NCI-H2029 (cell line): ENCODE measurements around the gene CMBL.

Experiments
- DNase-seq: peaks from one replicate; lab custom pipeline; 2025; lab: John Stamatoyannopoulos, UW

Gene CMBL

GRCh38 chr5:10310066-10310779 is 2.5 kb upstream of the CMBL start:
- no peak for DNase-seq

- DNase-seq, result no peak
Measured at GRCh38 chr5:10308844-10309243, 1.1 kb upstream of the CMBL start.

- no peak for DNase-seq
Measured at GRCh38 chr5:10306806-10307205, 896 bp downstream of the CMBL start.

GRCh38 chr5:10306114-10306513 is 1.6 kb downstream of the CMBL start:
- DNase-seq, result no peak

GRCh38 chr5:10304932-10305331 is 2.8 kb downstream of the CMBL start:
- DNase-seq, result no peak

- DNase-seq, result no peak
Measured at GRCh38 chr5:10303699-10304170, 4.0 kb downstream of the CMBL start.

GRCh38 chr5:10303201-10303600 is 4.5 kb downstream of the CMBL start:
- no peak for DNase-seq

GRCh38 chr5:10301842-10302610 is 5.7 kb downstream of the CMBL start:
- DNase-seq, result peak; percentile 89

GRCh38 chr5:10301266-10301665 is 6.4 kb downstream of the CMBL start:
- peak; percentile 58 for DNase-seq

- DNase-seq, result no peak
Measured at GRCh38 chr5:10300246-10300645, 7.5 kb downstream of the CMBL start.

GRCh38 chr5:10297646-10298204 is 10.0 kb downstream of the CMBL start:
- no peak for DNase-seq

- no peak for DNase-seq
Measured at GRCh38 chr5:10295619-10296326, 11.9 kb downstream of the CMBL start.

- DNase-seq, result no peak
Measured at GRCh38 chr5:10293907-10294662, 13.6 kb downstream of the CMBL start.

GRCh38 chr5:10291692-10292339 is 15.9 kb downstream of the CMBL start:
- no peak for DNase-seq

GRCh38 chr5:10290438-10290837 is 17.3 kb downstream of the CMBL start:
- no peak for DNase-seq

- peak; percentile 50 for DNase-seq
Measured at GRCh38 chr5:10289991-10290390, 17.7 kb downstream of the CMBL start.

GRCh38 chr5:10289353-10289752 is 18.3 kb downstream of the CMBL start:
- peak; percentile 80 for DNase-seq

- peak; percentile 96 for DNase-seq
Measured at GRCh38 chr5:10288592-10289219, 19.0 kb downstream of the CMBL start.

GRCh38 chr5:10286862-10287227 is 20.9 kb downstream of the CMBL start:
- DNase-seq, result no peak

- no peak for DNase-seq
Measured at GRCh38 chr5:10286162-10286861, 21.4 kb downstream of the CMBL start.
